CD14-positive monocyte (primary cell): ENCODE measurements around the gene HPCAL4. TPM values are rescaled to one million over a fixed set of nuclear protein-coding genes. Genes with fewer than 3 reads are reported as not detected.

Source experiments
- DNase-seq, 3 donors: peaks; one replicate each; pipeline ENCODE4 v3.0.0-alpha.2; 2011 to 2022
- H2AFZ ChIP-seq: 2 replicates; pipeline ENCODE4 v1.6.0; 2012; ENCODE audit warnings: mild to moderate bottlenecking, low read depth, low read length, inconsistent platforms; ENCODE audit not compliant: insufficient read depth, poor library complexity, severe bottlenecking
- H3K27ac ChIP-seq, 2 donors: 1 replicate in 1 of 2; 2 replicates in 1 of 2; pipeline ENCODE4 v1.5.1; 2012 to 2013; ENCODE audit warnings: low read length in 2 of 2, control low read depth in 1 of 2, inconsistent platforms in 1 of 2, low read depth in 1 of 2, mild to moderate bottlenecking in 1 of 2
- H3K27me3 ChIP-seq, 2 donors: one replicate each; pipeline versions ENCODE4 v1.6.0 to v1.6.1; 2011 to 2013; ENCODE audit warnings: low read length in 2 of 2; ENCODE audit not compliant: control insufficient read depth in 2 of 2, insufficient read depth in 2 of 2
- H3K36me3 ChIP-seq, 2 donors: replicated peaks in 1 of 2; 1 replicate in 1 of 2; 2 replicates in 1 of 2; pipeline versions ENCODE4 v1.5.1 to v1.6.1; 2012 to 2013; ENCODE audit warnings: low read length in 2 of 2, control low read depth in 1 of 2, inconsistent platforms in 1 of 2, mild to moderate bottlenecking in 1 of 2; ENCODE audit not compliant: insufficient read depth in 2 of 2, control insufficient read depth in 1 of 2
- H3K4me1 ChIP-seq, 2 donors: 1 replicate in 1 of 2; 2 replicates in 1 of 2; pipeline versions ENCODE4 v1.5.1 to v1.6.1; 2012 to 2013; ENCODE audit warnings: low read length in 2 of 2, control low read depth in 1 of 2, inconsistent platforms in 1 of 2, mild to moderate bottlenecking in 1 of 2, moderate library complexity in 1 of 2; ENCODE audit not compliant: insufficient read depth in 2 of 2, control insufficient read depth in 1 of 2
- H3K4me2 ChIP-seq: replicated peaks from 2 replicates; pipeline ENCODE3; 2012; ENCODE audit warnings: low read length, moderate library complexity, mild to moderate bottlenecking; ENCODE audit not compliant: poor library complexity, severe bottlenecking; ENCODE audit errors: extremely low read depth
- H3K4me3 ChIP-seq, 3 experiments: fragments of 200-600 bp in 1 of 3; sonication (generic) in 1 of 3; replicated peaks in 1 of 3; 1 replicate in 2 of 3; 2 replicates in 1 of 3; pipeline ENCODE4 v1.5.1; 2011 to 2013; ENCODE audit warnings: low read length in 3 of 3, mild to moderate bottlenecking in 3 of 3, control low read depth in 2 of 3, low read depth in 2 of 3, inconsistent platforms in 1 of 3, moderate library complexity in 1 of 3
- H3K79me2 ChIP-seq: 2 replicates; pipeline ENCODE4 v1.6.0; 2012; ENCODE audit warnings: mild to moderate bottlenecking, control low read depth, inconsistent platforms, low read length, moderate library complexity; ENCODE audit not compliant: insufficient read depth
- H3K9ac ChIP-seq: 2 replicates; pipeline ENCODE4 v1.6.0; 2017; ENCODE audit warnings: low read length, mild to moderate bottlenecking; ENCODE audit not compliant: insufficient read depth, poor library complexity, severe bottlenecking
- H3K9me3 ChIP-seq, 2 donors: replicated peaks in 1 of 2; 1 replicate in 1 of 2; 2 replicates in 1 of 2; pipeline versions ENCODE4 v1.5.1 to v1.6.1; 2012 to 2013; ENCODE audit warnings: low read length in 2 of 2, control low read depth in 1 of 2; ENCODE audit not compliant: control insufficient read depth in 1 of 2, insufficient read depth in 1 of 2
- H4K20me1 ChIP-seq: 2 replicates; pipeline ENCODE4 v1.6.0; 2012; ENCODE audit warnings: mild to moderate bottlenecking, low read length, control low read depth, moderate library complexity; ENCODE audit not compliant: insufficient read depth
- H3K27ac Mint-ChIP-seq, 7 donors: one replicate each; pipeline ENCODE4 v1.8.0; 2020; ENCODE audit warnings: mild to moderate bottlenecking in 7 of 7, mixed read lengths in 7 of 7, moderate library complexity in 6 of 7, inconsistent platforms in 2 of 7
- H3K27me3 Mint-ChIP-seq, 3 donors: one replicate each; pipeline ENCODE4 v1.8.0; 2021 to 2022; ENCODE audit warnings: low read depth in 3 of 3, mild to moderate bottlenecking in 3 of 3, mixed read lengths in 3 of 3, moderate library complexity in 3 of 3, inconsistent platforms in 1 of 3
- H3K36me3 Mint-ChIP-seq, 2 donors: one replicate each; pipeline ENCODE4 v1.8.0; 2020; ENCODE audit warnings: mixed read lengths in 2 of 2, inconsistent platforms in 1 of 2, mild to moderate bottlenecking in 1 of 2
- H3K4me1 Mint-ChIP-seq: one replicate; pipeline ENCODE4 v1.8.0; 2020; ENCODE audit warnings: mild to moderate bottlenecking, mixed read lengths
- H3K4me3 Mint-ChIP-seq, 2 donors: one replicate each; pipeline ENCODE4 v1.8.0; 2020; ENCODE audit warnings: mild to moderate bottlenecking in 2 of 2, mixed read lengths in 2 of 2, moderate library complexity in 1 of 2
- H3K9me3 Mint-ChIP-seq, 7 donors: one replicate each; pipeline ENCODE4 v1.8.0; 2020 to 2022; ENCODE audit warnings: mixed read lengths in 7 of 7, mild to moderate bottlenecking in 6 of 7, moderate library complexity in 6 of 7, inconsistent platforms in 2 of 7
- CTCF ChIP-seq: fragments of 200-600 bp; IDR thresholded peaks from one replicate; pipeline ENCODE4 v1.8.0; 2022; ENCODE audit warnings: antibody characterized with exemption, mild to moderate bottlenecking
- WGBS: methylation state at CpG from one replicate; pipeline ENCODE4 v1.1.5; 2013; ENCODE audit warnings: missing lambda C conversion rate; ENCODE audit not compliant: insufficient coverage; 5-methylcytosine and 5-hydroxymethylcytosine counted together
- intact Hi-C, 2 donors: fragments of 100-400 bp; cut with micrococcal nuclease; formaldehyde crosslinking; loops; one replicate each; pipeline versions ENCODE4 v1.15.0 to v1.15.1; 2023
- polyA plus RNA-seq, 3 donors: library from polyadenylated mRNA; depleted of rRNA in 1 of 3; unstranded in 2 of 3; stranded (reverse) in 1 of 3; fragments of 300-500 nt in 2 of 3; fragments of >200 nt in 1 of 3; fragmentation: Illumina TruSeq in 2 of 3; gene quantifications; 1 replicate in 2 of 3; 2 replicates in 1 of 3; pipeline ENCODE4 v1.2.3, GENCODE V29; 2012 to 2021

HPCAL4 gene
- polyA plus RNA-seq, 3 donors = 0.03 to 0.05 TPM; not detected in 1

GRCh38 chr1:39707506-39707905 is 16.3 kb upstream of the HPCAL4 start:
- TF ChIP-seq CTCF = no peak
- H3K27ac Mint-ChIP-seq = no peak overlapping the region
- peaks cover 0 to 3% of the 10 kb centered on the region in 2 donors for H3K9me3 ChIP-seq
- no peak overlapping the region for H3K4me3 ChIP-seq
- H3K79me2 ChIP-seq = no peaks in the 10 kb centered on the region
- peaks cover 0 to 6% (median 3%) of the 10 kb centered on the region in 7 donors for H3K9me3 Mint-ChIP-seq
- no peak for DNase-seq
- intact Hi-C loops = no loop called here
- no peak overlapping the region for H3K9ac ChIP-seq
- H3K27me3 ChIP-seq = no peaks in the 10 kb centered on the region
- H2AFZ ChIP-seq = no peak overlapping the region
- no peaks in the 10 kb centered on the region for H3K36me3 Mint-ChIP-seq
- H3K4me3 Mint-ChIP-seq = no peak overlapping the region
- no peaks in the 10 kb centered on the region for H4K20me1 ChIP-seq
- H3K36me3 ChIP-seq = no peaks in the 10 kb centered on the region
- H3K4me1 Mint-ChIP-seq = peaks cover 5% of the 10 kb centered on the region
- no CpG with 5 or more reads among the region's 4 CpGs for WGBS
- no peaks in the 10 kb centered on the region for H3K4me1 ChIP-seq
- H3K4me2 ChIP-seq = no peak overlapping the region
- H3K27me3 Mint-ChIP-seq = peaks cover 0 to 5% (median 2%) of the 10 kb centered on the region in 3 donors
- no peak overlapping the region for H3K27ac ChIP-seq

GRCh38 chr1:39704757-39705156 is 13.5 kb upstream of the HPCAL4 start:
- H4K20me1 ChIP-seq = no peaks in the 10 kb centered on the region
- H3K4me1 ChIP-seq = no peaks in the 10 kb centered on the region
- Mint-ChIP-seq H3K27ac (no peak overlapping the region), H3K27me3 (peaks cover 2 to 7% (median 3%) of the 10 kb centered on the region in 3 donors), H3K36me3 (no peaks in the 10 kb centered on the region), H3K4me3 (no peak overlapping the region), H3K4me1 (peaks cover 14% of the 10 kb centered on the region), H3K9me3 (peaks cover 0 to 6% (median 3%) of the 10 kb centered on the region in 7 donors)
- no peak overlapping the region for H3K27ac ChIP-seq
- DNase-seq = no peak
- intact Hi-C loops = no loop called here
- no peak overlapping the region for H2AFZ ChIP-seq
- no peaks in the 10 kb centered on the region for H3K79me2 ChIP-seq
- H3K36me3 ChIP-seq = no peaks in the 10 kb centered on the region
- WGBS = 100% methylated on average over 1 of the region's 1 CpG
- no peak overlapping the region for H3K9ac ChIP-seq
- H3K4me3 ChIP-seq = no peak overlapping the region
- H3K9me3 ChIP-seq = peaks cover 0 to 3% of the 10 kb centered on the region in 2 donors
- no peak overlapping the region for H3K4me2 ChIP-seq
- no peak for TF ChIP-seq CTCF
- H3K27me3 ChIP-seq = no peaks in the 10 kb centered on the region
